ENCODE measurements around the gene FAM47B.

Gene FAM47B

DNA sequence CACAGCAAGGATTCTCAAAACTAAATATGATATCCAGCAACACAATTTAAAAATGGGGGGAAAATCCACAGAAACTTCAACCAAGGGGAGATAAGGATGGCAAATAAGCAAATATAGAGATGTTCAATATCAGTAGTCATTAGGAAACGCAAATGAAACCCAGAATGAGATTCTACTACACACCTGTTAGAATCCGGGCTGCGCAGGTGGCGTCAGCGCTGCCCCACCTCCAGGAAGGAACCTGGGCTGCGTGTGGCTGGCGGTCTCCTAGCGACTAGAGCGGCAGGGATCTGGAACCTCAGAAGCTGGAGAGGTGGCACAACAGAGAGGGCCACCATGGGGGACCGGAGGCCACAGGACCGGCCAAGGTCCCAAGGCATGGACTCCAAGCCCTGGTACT is at the start of gene FAM47B:
FAM47B (plus strand) TSS at position 301 of the 400 bp plus-strand sequence; CDS start at position 337, 36 bp downstream.
- DNase-seq (ENCODE audit: low read depth in 2 of 2): no peak

- no peak for DNase-seq (ENCODE audit: low read depth in 2 of 2)
Observed at GRCh38 chrX:34893741-34894140, 48.9 kb upstream of the FAM47B start.

DNA sequence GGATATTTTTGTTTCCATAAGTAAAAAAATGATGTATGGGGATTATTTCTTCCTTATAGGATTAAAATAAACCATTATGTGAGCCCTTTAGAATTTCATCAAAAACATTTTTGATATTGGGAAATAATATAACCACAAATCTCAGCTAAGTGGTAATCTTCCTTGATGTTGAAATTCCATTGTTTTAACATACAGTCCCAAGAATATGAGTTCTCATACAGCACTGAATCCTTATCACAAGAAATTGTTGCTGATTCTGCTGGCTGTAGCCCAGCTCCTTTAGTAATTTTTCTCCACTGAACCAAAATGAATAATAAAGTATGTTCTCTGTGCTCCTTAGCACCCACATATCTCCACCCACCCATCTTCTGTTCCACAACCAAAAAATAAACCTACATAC is 41.9 kb upstream of the FAM47B start:
- DNase-seq (ENCODE audit: low read depth in 2 of 2): no peak

GRCh38 chrX:34901761-34902160 is 40.8 kb upstream of the FAM47B start:
- no peak for DNase-seq (ENCODE audit: low read depth in 2 of 2)

- no peak for DNase-seq (ENCODE audit: low read depth in 2 of 2)
Observed at GRCh38 chrX:34903316-34903715, 39.3 kb upstream of the FAM47B start.

DNA sequence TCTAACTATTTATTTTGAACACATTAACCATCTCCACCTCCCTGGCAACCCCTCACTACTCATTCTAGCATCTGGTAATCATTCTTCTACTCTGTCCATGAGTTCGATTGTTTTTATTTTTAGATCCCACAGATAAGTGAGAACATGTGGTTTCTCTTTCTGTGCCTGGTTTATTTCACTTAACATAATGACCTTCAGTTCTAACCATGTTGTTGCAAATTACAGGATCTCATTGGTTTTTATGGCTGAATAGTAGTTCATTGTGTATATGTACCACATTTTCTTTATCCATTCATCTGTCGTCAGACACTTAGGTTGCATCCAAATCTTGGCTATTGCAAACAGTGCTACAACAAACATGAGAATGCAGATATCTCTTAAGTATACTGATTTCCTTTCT is 33.4 kb upstream of the FAM47B start:
- DNase-seq (ENCODE audit: low read depth in 2 of 2): no peak

DNA sequence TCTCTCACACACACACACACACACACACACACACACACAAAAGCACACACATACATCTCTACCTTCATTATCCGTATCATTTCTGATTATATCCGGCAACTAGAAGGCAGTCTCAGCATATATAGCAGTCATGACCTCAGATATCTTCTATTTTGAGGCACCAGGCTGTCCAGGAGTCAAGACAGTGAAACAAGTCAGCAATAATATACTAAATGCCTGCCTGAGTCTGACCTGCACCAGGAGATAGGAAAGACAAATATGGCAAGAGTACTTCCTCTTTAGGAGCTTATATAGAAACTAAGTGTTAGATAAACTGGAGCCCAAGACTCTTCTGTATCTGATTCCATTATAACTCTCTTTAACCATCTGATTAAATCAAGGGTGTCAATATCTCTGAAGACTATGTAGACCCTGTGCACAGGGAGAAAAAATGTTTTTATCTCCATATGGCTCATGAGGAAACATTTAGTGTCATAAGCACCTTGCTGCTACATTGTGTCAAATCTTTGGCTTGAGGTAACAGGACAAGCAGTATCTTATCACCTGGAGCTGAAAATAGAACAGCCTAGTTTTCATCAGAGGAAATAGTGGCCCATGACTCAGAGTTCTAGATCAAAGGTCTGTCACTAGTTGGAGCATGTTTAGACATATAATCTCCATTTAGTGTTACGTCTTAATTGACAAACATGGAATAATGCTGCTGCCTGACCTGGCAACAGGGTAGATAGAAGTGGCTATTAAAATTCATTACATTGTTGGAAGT is 27.0 kb upstream of the FAM47B start:
- no peak for DNase-seq (ENCODE audit: low read depth in 2 of 2)

- DNase-seq (ENCODE audit: low read depth in 2 of 2): no peak
Observed at GRCh38 chrX:34917146-34917545, 25.4 kb upstream of the FAM47B start.

GRCh38 chrX:34918091-34918736 is 24.4 kb upstream of the FAM47B start:
- DNase-seq (ENCODE audit: low read depth in 2 of 2): no peak

DNA sequence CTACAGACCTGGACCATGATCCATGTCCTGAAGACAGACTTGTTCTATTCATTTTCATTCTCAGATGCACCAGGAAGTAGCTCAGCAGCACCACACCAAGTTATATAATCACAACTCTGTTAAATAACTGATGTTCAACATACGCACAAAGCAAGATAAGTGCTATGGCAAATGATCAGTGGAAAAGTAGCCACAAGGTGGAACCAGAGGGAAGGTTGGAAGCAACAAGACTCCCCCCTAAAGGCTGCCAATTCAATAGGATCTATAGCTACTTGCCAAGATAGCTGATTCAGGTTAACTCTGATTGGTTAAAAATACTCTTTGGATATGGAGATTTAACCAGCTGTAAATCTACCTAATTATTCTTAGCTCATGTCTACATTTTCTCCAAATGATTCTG is 23.7 kb upstream of the FAM47B start:
- DNase-seq (ENCODE audit: low read depth in 2 of 2): no peak

DNA sequence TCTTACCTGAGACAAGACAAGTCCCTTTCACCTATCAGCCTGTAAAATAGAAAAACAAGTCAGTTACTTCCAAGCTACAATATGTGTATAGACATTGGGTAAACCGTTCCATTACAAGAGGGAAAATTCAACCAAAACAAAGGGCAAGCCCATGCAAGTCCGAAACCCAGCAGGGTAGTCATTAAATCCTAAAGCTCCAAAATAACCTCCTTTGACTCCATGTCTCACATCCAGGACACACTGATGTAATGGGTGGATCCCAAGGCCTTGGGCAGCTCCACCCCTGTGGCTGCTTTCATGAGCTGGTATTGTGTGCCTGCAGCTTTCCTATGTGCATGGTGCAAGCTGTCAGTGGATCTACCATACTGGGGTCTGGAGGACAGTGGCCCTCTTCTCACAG is 14.7 kb upstream of the FAM47B start:
- no peak for DNase-seq (ENCODE audit: low read depth in 2 of 2)

DNA sequence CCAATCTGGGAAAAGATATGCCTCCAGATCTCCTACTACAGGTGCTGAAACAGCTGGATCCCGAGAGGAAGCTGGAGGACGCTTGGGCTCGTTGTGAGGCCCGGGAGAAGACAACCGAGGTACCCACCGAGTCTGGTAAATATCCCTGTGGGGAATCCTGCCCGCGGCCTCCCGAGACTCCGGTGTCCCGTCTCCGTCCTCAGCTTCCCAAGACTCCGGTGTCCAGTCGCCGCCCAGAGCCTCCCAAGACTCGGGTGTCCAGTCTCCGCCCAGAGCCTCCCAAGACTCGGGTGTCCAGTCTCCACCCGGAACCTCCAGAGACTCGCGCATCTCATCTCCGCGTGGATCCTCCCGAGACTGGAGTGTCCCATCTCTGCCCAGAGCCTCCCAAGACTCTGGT is 639 bp downstream of the FAM47B start:
- DNase-seq (ENCODE audit: low read depth in 2 of 2): no peak

- DNase-seq (ENCODE audit: low read depth in 2 of 2): no peak
Observed at GRCh38 chrX:34956916-34957315, 14.3 kb downstream of the FAM47B start.

DNA sequence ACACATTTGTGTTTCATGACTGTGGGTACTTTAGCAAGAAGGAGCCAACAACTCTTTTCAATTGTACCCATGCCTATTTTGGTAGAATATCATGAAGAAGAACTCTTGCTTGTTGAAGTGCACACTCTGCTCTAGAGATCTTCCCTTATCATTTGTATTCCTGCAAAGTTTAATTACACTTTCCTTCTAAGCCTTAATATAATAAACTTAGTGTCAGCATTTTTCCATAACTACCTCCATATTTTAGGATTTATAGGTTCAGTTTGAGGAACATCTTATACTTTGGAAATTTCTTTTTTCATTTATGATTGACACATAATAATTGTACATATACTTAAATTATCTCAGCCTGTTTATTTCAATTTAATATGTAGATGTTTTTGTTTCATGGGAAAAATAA is 19.1 kb downstream of the FAM47B start:
- DNase-seq (ENCODE audit: low read depth in 2 of 2): no peak

DNA sequence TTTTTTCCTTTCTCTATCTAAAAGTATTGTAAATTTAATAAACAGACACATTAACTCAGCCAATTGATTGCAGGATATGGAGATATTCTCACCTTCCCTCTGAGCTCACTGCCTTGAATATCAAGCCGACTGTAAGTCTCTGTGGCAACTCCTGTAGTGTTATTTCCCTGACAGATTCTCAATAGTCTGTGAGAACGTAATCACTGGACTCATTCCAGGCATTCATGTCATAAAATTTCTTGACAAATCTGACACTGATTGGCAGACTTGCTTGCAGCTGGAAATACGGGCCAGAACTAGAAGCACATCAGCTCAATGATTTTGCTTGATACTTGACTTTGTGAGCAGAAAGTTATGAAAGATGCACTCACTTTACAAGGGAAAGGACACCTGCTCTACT is 29.6 kb downstream of the FAM47B start:
- no peak for DNase-seq (ENCODE audit: low read depth in 2 of 2)

DNA sequence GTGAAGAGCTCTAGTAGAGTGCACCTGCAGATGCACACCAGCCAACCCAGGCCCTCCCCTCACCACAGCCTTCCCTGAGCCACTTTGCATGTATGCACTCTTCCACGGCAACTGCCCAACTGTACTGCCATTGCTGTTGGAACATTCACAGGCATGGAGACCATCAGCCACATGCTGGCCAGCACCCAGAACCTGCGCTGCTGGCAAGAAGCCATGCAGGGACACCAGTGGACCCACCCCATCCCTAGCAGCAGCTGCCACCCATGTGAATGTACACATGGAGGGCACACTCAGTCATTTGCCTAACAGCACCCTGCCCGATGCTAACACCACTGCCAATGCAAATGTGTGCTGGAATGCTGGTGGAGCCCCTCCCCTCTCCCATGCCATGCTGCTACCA is 35.6 kb downstream of the FAM47B start:
- DNase-seq (ENCODE audit: low read depth in 2 of 2): no peak

DNA sequence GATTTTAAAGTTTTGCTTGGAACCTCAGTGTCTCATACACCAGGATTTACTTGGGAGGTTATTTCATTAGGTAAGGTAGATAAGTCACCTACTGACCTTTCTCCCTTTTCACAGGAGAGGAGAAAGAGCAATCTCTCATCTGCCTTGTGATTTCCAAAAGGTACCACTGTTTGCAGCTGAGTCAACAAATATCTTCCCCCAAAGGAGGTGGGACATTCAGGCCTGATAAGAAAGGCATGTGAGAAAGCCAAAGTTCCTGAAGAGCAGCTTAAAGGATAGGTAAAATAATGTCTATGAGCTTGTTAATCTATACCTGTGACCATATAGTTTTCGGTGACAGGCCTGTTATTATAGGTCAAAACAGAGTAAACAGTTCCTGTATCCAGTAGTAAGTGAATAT is 45.0 kb downstream of the FAM47B start:
- DNase-seq (ENCODE audit: low read depth in 2 of 2): no peak

Measured in stimulated activated CD4-positive, alpha-beta T cell treated with anti-CD3 and anti-CD28 coated beads, Interleukin-4, amount 100 ng/mL, for 48 hours (primary cell).